Tibial nerve (tissue), 4 donors: ENCODE data around the gene KIZ. TPM values are rescaled to one million over a fixed set of nuclear protein-coding genes. Genes with fewer than 3 reads are reported as not detected.

Source experiments
- DNase-seq, 2 donors: peaks; one replicate each; pipeline ENCODE4 v3.0.0-alpha.2; 2019; ENCODE audit warnings: low spot score in 2 of 2
- H3K27ac ChIP-seq, 4 donors: fragments of 200-600 bp; sonication (generic) in 3 of 4; one replicate each; pipeline ENCODE4 v1.5.1; 2017 to 2019; ENCODE audit warnings: mild to moderate bottlenecking in 1 of 4
- H3K27me3 ChIP-seq, 2 donors: fragments of 200-600 bp; sonication (generic) in 1 of 2; one replicate each; pipeline versions ENCODE4 v1.5.1 to v1.6.0; 2017 to 2019
- H3K36me3 ChIP-seq, 3 donors: fragments of 200-600 bp; sonication (generic); one replicate each; pipeline ENCODE4 v1.5.1; 2018 to 2019
- H3K4me1 ChIP-seq, 4 donors: fragments of 200-600 bp; sonication (generic) in 3 of 4; one replicate each; pipeline ENCODE4 v1.5.1; 2017 to 2019
- H3K4me3 ChIP-seq, 4 donors: fragments of 200-600 bp; sonication (generic) in 3 of 4; one replicate each; pipeline ENCODE4 v1.5.1; 2017 to 2019; ENCODE audit warnings: mild to moderate bottlenecking in 1 of 4, moderate library complexity in 1 of 4
- H3K9me3 ChIP-seq, 4 donors: fragments of 200-600 bp; sonication (generic) in 3 of 4; one replicate each; pipeline ENCODE4 v1.5.1; 2017 to 2019
- CTCF ChIP-seq, 5 experiments: fragments of 200-600 bp in 3 of 5; fragments of 450-650 bp in 2 of 5; sonication (generic) in 3 of 5; IDR thresholded peaks; one replicate each; pipeline ENCODE4 v1.5.1; 2016 to 2019; ENCODE audit warnings: antibody characterized with exemption in 5 of 5, mild to moderate bottlenecking in 3 of 5, moderate library complexity in 2 of 5
- EP300 ChIP-seq, 2 donors: sonication (generic); formaldehyde crosslinking; IDR thresholded peaks; one replicate each; pipeline ENCODE4 v1.6.1; 2017; ENCODE audit warnings: antibody characterized with exemption in 2 of 2, mild to moderate bottlenecking in 1 of 2
- POLR2A ChIP-seq, 2 donors: fragments of 450-650 bp; IDR thresholded peaks; one replicate each; pipeline ENCODE4 v1.6.1; 2017; ENCODE audit warnings: antibody characterized with exemption in 2 of 2, mild to moderate bottlenecking in 2 of 2, moderate library complexity in 2 of 2
- WGBS, 2 donors: methylation state at CpG; one replicate each; pipeline ENCODE4 v1.1.5; 2018; 5-methylcytosine and 5-hydroxymethylcytosine counted together
- total RNA-seq, 4 donors: library from RNA; depleted of rRNA; stranded (reverse); fragments of >200 nt; gene quantifications; one replicate each; pipeline ENCODE4 v1.1.0, GENCODE V29; 2016

The KIZ gene
- total RNA-seq, 4 donors from 2014 or later = 19.8 to 58.6 (median 54.9) TPM

GRCh38 chr20:21111416-21111815 is 14.5 kb upstream of the KIZ start:
- DNase-seq = no peak
- Histone ChIP-seq H3K4me1 (no peaks in the 10 kb centered on the region), H3K27me3 (peaks cover 0 to 55% of the 10 kb centered on the region in 2 donors), H3K27ac (no peak overlapping the region), H3K36me3 (no peaks in the 10 kb centered on the region), H3K4me3 (no peak overlapping the region), H3K9me3 (no peaks in the 10 kb centered on the region)
- TF ChIP-seq EP300 (IDR thresholded peaks at IDR 0.05) = no peak
- TF ChIP-seq CTCF (IDR thresholded peaks at IDR 0.05) = no peak
- TF ChIP-seq POLR2A (IDR thresholded peaks at IDR 0.05) = no peak
- WGBS, 2 donors = 82 to 86% methylated on average over 2 of the region's 2 CpGs

DNA sequence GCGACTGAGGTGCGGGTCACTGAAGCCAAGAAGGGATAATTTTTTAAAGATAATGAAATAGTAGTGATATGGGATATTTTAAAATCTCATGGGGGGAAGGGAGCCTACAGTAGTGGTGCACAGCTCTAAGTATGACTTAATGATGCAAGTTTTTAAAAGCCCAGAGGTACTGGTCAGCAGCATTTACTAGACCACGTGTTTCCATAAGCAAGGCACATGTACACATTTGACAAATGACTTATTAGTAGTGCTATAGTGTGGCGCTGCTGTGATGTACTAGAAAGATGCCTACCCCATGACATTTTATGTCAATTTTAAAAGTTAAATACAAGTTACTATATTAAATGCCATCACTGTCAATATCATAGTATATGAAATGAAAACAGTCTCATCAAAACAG is 12.2 kb upstream of the KIZ start:
- Histone ChIP-seq H3K4me3 (no peak overlapping the region), H3K27me3 (peaks cover 0 to 40% of the 10 kb centered on the region in 2 donors), H3K9me3 (no peaks in the 10 kb centered on the region), H3K4me1 (no peaks in the 10 kb centered on the region), H3K36me3 (no peaks in the 10 kb centered on the region), H3K27ac (no peak overlapping the region)
- WGBS, 2 donors = 90 to 92% methylated on average over 4 of the region's 4 CpGs
- TF ChIP-seq POLR2A (IDR thresholded peaks at IDR 0.05) (no peak), CTCF (IDR thresholded peaks at IDR 0.05) (no peak), EP300 (IDR thresholded peaks at IDR 0.05) (no peak)
- no peak for DNase-seq

- Histone ChIP-seq H3K4me3 (no peak overlapping the region), H3K27me3 (peaks cover 0 to 39% of the 10 kb centered on the region in 2 donors), H3K36me3 (no peaks in the 10 kb centered on the region), H3K9me3 (no peaks in the 10 kb centered on the region), H3K4me1 (no peaks in the 10 kb centered on the region), H3K27ac (no peak overlapping the region)
- no peak for DNase-seq
- TF ChIP-seq POLR2A (IDR thresholded peaks at IDR 0.05) (no peak), CTCF (IDR thresholded peaks at IDR 0.05) (no peak), EP300 (IDR thresholded peaks at IDR 0.05) (no peak)
- 89 to 92% methylated on average over 15 of the region's 15 CpGs for WGBS, 2 donors
Measured at GRCh38 chr20:21114584-21114983, 11.3 kb upstream of the KIZ start.

- Histone ChIP-seq H3K36me3 (no peaks in the 10 kb centered on the region), H3K4me3 (no peak overlapping the region), H3K4me1 (no peaks in the 10 kb centered on the region), H3K27me3 (peaks cover 0 to 25% of the 10 kb centered on the region in 2 donors), H3K9me3 (no peaks in the 10 kb centered on the region), H3K27ac (no peak overlapping the region)
- DNase-seq = no peak
- 70% methylated on average over 4 of the region's 4 CpGs for WGBS, 2 donors
- TF ChIP-seq POLR2A (IDR thresholded peaks at IDR 0.05) (no peak), CTCF (IDR thresholded peaks at IDR 0.05) (no peak), EP300 (IDR thresholded peaks at IDR 0.05) (no peak)
Measured at GRCh38 chr20:21117521-21117920, 8.4 kb upstream of the KIZ start.

GRCh38 chr20:21118138-21118537 is 7.7 kb upstream of the KIZ start:
- DNase-seq = no peak
- Histone ChIP-seq H3K4me3 (no peak overlapping the region), H3K27ac (no peak overlapping the region), H3K9me3 (no peaks in the 10 kb centered on the region), H3K36me3 (no peaks in the 10 kb centered on the region), H3K4me1 (no peaks in the 10 kb centered on the region), H3K27me3 (peaks cover 0 to 19% of the 10 kb centered on the region in 2 donors)
- WGBS, 2 donors = 57 to 59% methylated on average over 4 of the region's 4 CpGs
- no peak for TF ChIP-seq POLR2A (IDR thresholded peaks at IDR 0.05)

DNA sequence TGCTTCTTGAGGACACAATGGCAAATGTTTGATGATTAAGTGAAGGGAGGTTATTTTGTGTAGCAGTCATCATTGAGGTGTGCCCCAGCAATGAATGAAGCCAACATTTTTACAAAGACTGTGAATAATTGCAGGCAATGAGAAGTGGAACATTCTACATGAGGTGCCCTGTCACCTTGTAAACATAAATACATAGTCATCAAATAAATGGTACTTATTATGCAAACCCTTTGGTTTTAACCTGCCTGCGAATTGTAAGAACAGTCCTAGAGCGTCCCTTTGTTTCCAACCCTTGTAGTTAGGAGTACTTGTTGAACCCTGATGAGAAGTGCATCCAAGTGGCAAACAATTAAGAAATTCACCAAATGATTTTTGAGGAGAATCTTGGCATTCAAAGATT is 7.1 kb upstream of the KIZ start:
- 80 to 97% methylated on average over 2 of the region's 2 CpGs for WGBS, 2 donors
- Histone ChIP-seq H3K9me3 (no peaks in the 10 kb centered on the region), H3K27me3 (peaks cover 0 to 19% of the 10 kb centered on the region in 2 donors), H3K4me1 (no peaks in the 10 kb centered on the region), H3K27ac (no peak overlapping the region), H3K4me3 (no peak overlapping the region), H3K36me3 (no peaks in the 10 kb centered on the region)
- no peak for TF ChIP-seq EP300 (IDR thresholded peaks at IDR 0.05)
- TF ChIP-seq CTCF (IDR thresholded peaks at IDR 0.05) = no peak
- no peak for TF ChIP-seq POLR2A (IDR thresholded peaks at IDR 0.05)
- DNase-seq = no peak
